Motor neuron (in vitro differentiated cells): Measurements from ENCODE around the gene PTGER2. TPM values are rescaled to one million over a fixed set of nuclear protein-coding genes. Genes with fewer than 3 reads are reported as not detected.

Source experiments
- ATAC-seq, 8 experiments: fragments of 200-7000 bp; cut with Tn5 transposase; replicated peaks in 6 of 8; 2 replicates each; pipeline ENCODE4 v1.8.0; 2021; ENCODE audit warnings: mild to moderate bottlenecking in 8 of 8, moderate library complexity in 8 of 8
- H3K27ac ChIP-seq, 2 donors: fragments of 250-450 bp; sonication (Bioruptor Pico); 2 replicates each; pipeline ENCODE4 v1.9.0; 2021; ENCODE audit warnings: antibody characterized with exemption in 2 of 2, mild to moderate bottlenecking in 2 of 2, moderate library complexity in 1 of 2
- H3K4me1 ChIP-seq, 2 donors: fragments of 250-450 bp; sonication (Bioruptor Pico); replicated peaks in 1 of 2; 2 replicates each; pipeline ENCODE4 v1.6.1; 2021; ENCODE audit warnings: antibody characterized with exemption in 2 of 2, mild to moderate bottlenecking in 2 of 2, moderate library complexity in 1 of 2
- H3K4me3 ChIP-seq, 5 donors: fragments of 250-450 bp; sonication (Bioruptor Pico); 2 replicates each; pipeline ENCODE4 v1.9.0; 2021; ENCODE audit warnings: antibody characterized with exemption in 5 of 5, mild to moderate bottlenecking in 5 of 5, moderate library complexity in 4 of 5
- WGBS, 10 experiments: fragments of 450-650 bp; shearing (Covaris generic); methylation state at CpG; one replicate each; pipeline ENCODE4 v1.0.0; 2022; 5-methylcytosine and 5-hydroxymethylcytosine counted together
- in situ Hi-C, 9 experiments: fragments of 400-800 bp; cut with MboI; loops; one replicate each; pipeline ENCODE4 v1.15.0; 2021; ENCODE audit warnings: low sequenced_read_pairs in 9 of 9, low pct_unique_long_range_greater_than_20kb in 2 of 9; ENCODE audit not compliant: unreplicated experiment in 9 of 9
- total RNA-seq, 8 experiments: library from RNA; unstranded; fragments of 300-600 nt; gene quantifications; 2 replicates each; pipeline versions ENCODE4 v1.2.3 to v1.2.4, GENCODE V29; 2022

PTGER2 gene
- total RNA-seq, 8 experiments from 2014 or later: 0.14 to 6.3 (median 0.36) TPM; not detected in 1

GRCh38 chr14:52369305-52369801 lies 55.2 kb downstream of the PTGER2 start:
- peak in 2 of 8 experiments; percentile 29 to 60 for ATAC-seq
- Histone ChIP-seq H3K4me1 (no peaks in the 10 kb centered on the region), H3K27ac (no peak overlapping the region), H3K4me3 (no peak overlapping the region)
- in situ Hi-C loops: no loop called here
- 0 to 100% (median 92%) methylated on average over 2 to 3 of the region's 3 CpGs; no CpG with 5 or more reads in 6 of the 10 experiments for WGBS, 10 experiments

GRCh38 chr14:52370406-52370935 lies 56.4 kb downstream of the PTGER2 start:
- peak in 1 of 8 experiments; percentile 74 for ATAC-seq
- in situ Hi-C loops: no loop called here
- H3K4me3 ChIP-seq: no peak overlapping the region
- WGBS, 10 experiments: 70 to 100% (median 93%) methylated on average over 1 to 4 of the region's 4 CpGs; no CpG with 5 or more reads in 2 of the 10 experiments
- no peak overlapping the region for H3K27ac ChIP-seq
- H3K4me1 ChIP-seq: no peaks in the 10 kb centered on the region

GRCh38 chr14:52377940-52378339 lies 63.8 kb downstream of the PTGER2 start:
- ATAC-seq: no peak
- H3K27ac ChIP-seq: no peak overlapping the region
- no peaks in the 10 kb centered on the region for H3K4me1 ChIP-seq
- no peak overlapping the region for H3K4me3 ChIP-seq
- 80 to 100% (median 88%) methylated on average over 1 to 3 of the region's 3 CpGs; no CpG with 5 or more reads in 4 of the 10 experiments for WGBS, 10 experiments
- in situ Hi-C loops: no loop called here

Other genes with a start within 250 kb of the PTGER2 start
- gene NID2, start 245.3 kb upstream of the PTGER2 start, total RNA-seq: 10 to 100 TPM in 1 of 8 experiments, 1 to 10 TPM in 5, under 1 TPM in 2; 0.63 to 91.1 (median 1.6) TPM
- under 1 TPM in 2 of 8 experiments, not detected in 6; 0.04 to 0.21 TPM for gene PTGDR, start 46.6 kb upstream of the PTGER2 start, total RNA-seq
- gene TXNDC16, start 238.2 kb downstream of the PTGER2 start, total RNA-seq: 10 to 100 TPM in 5 of 8 experiments, 1 to 10 TPM in 3; 2.3 to 24.0 (median 16.3) TPM
- gene GPR137C, start 238.5 kb downstream of the PTGER2 start, total RNA-seq: 10 to 100 TPM in 5 of 8 experiments, 1 to 10 TPM in 2, under 1 TPM in 1; 0.31 to 20.4 (median 10.9) TPM